Caco-2 (cell line): ENCODE data around the gene CARS2. TPM values are rescaled to one million over a fixed set of nuclear protein-coding genes. Genes with fewer than 3 reads are reported as not detected.

Experiments
- BruUV-seq: library from RNA; stranded (reverse); fragments of 400-500 nt; replicated peaks from 2 replicates; lab custom pipeline; 2021; lab: Mats Ljungman, UMichigan
- CTCF ChIA-PET: fragments of 300-600 bp; sonication (Branson Sonifier 250); formaldehyde crosslinking; loops from one replicate; lab custom pipeline; 2022; ENCODE audit warnings: antibody characterized with exemption; lab: Charles Lee
- POLR2A ChIA-PET: fragments of 300-600 bp; sonication (Branson Sonifier 250); formaldehyde crosslinking; loops from one replicate; lab custom pipeline; 2022; ENCODE audit warnings: antibody characterized with exemption; lab: Charles Lee
- DNase-seq, 2 experiments: peaks; one replicate each; pipeline versions ENCODE4 v3.0.0 to v3.0.0-alpha.2; 2020 to 2022
- H3K27me3 ChIP-seq: replicated peaks from 2 replicates; pipeline ENCODE4 v1.6.0; 2011; ENCODE audit warnings: low read length; ENCODE audit not compliant: control insufficient read depth, insufficient read depth
- H3K36me3 ChIP-seq: 2 replicates; pipeline ENCODE4 v1.5.1; 2011; ENCODE audit warnings: low read length; ENCODE audit not compliant: control insufficient read depth, insufficient read depth
- H3K4me1 ChIP-seq: fragments of 250-450 bp; sonication (Bioruptor Pico); 2 replicates; pipeline ENCODE4 v1.5.1; 2020; ENCODE audit warnings: mild to moderate bottlenecking
- H3K4me3 ChIP-seq: 2 replicates; pipeline ENCODE4 v1.5.1; 2011; ENCODE audit warnings: low read depth, mild to moderate bottlenecking, control low read depth, low read length
- H3K9me3 ChIP-seq: fragments of 250-450 bp; sonication (Bioruptor Pico); 2 replicates; pipeline ENCODE4 v1.5.1; 2020; ENCODE audit warnings: mild to moderate bottlenecking, moderate library complexity
- H3K27ac Mint-ChIP-seq: one replicate; pipeline ENCODE4 v1.8.0; 2022; ENCODE audit warnings: mixed read lengths; ENCODE audit not compliant: unreplicated experiment
- H3K27me3 Mint-ChIP-seq: one replicate; pipeline ENCODE4 v1.8.0; 2022; ENCODE audit warnings: mixed read lengths; ENCODE audit not compliant: insufficient read depth, unreplicated experiment
- H3K36me3 Mint-ChIP-seq: one replicate; pipeline ENCODE4 v1.8.0; 2022; ENCODE audit warnings: mild to moderate bottlenecking, mixed read lengths; ENCODE audit not compliant: insufficient read depth, unreplicated experiment
- H3K4me1 Mint-ChIP-seq: one replicate; pipeline ENCODE4 v1.8.0; 2022; ENCODE audit warnings: low read depth, mixed read lengths; ENCODE audit not compliant: unreplicated experiment
- H3K4me3 Mint-ChIP-seq: one replicate; pipeline ENCODE4 v1.8.0; 2022; ENCODE audit warnings: mild to moderate bottlenecking, moderate library complexity, mixed read lengths; ENCODE audit not compliant: unreplicated experiment
- H3K9me3 Mint-ChIP-seq: one replicate; pipeline ENCODE4 v1.8.0; 2022; ENCODE audit warnings: mixed read lengths; ENCODE audit not compliant: unreplicated experiment
- intact Hi-C: fragments of 100-400 bp; cut with micrococcal nuclease; formaldehyde crosslinking; loops from one replicate; pipeline ENCODE4 v1.10.0; 2022; ENCODE audit not compliant: unreplicated experiment
- total RNA-seq: library from RNA; stranded (reverse); gene quantifications from 2 replicates; pipeline ENCODE4 v1.2.3, GENCODE V29; 2022
- TF ChIP-seq, protein P1 (sequence below), 2 experiments: fragments of 200-600 bp in 1 of 2; IDR thresholded peaks; 1 replicate in 1 of 2; 2 replicates in 1 of 2; pipeline versions ENCODE4 v1.5.1 to v1.8.0; 2011 to 2022; ENCODE audit warnings: antibody characterized with exemption in 1 of 2, control low read depth in 1 of 2, inconsistent platforms in 1 of 2, low read depth in 1 of 2, low read length in 1 of 2, mild to moderate bottlenecking in 1 of 2, moderate library complexity in 1 of 2; ENCODE audit not compliant: insufficient read depth in 1 of 2, severe bottlenecking in 1 of 2, unreplicated experiment in 1 of 2

Gene CARS2
- total RNA-seq, 1 experiment from 2014 or later: 63.1 TPM

DNA sequence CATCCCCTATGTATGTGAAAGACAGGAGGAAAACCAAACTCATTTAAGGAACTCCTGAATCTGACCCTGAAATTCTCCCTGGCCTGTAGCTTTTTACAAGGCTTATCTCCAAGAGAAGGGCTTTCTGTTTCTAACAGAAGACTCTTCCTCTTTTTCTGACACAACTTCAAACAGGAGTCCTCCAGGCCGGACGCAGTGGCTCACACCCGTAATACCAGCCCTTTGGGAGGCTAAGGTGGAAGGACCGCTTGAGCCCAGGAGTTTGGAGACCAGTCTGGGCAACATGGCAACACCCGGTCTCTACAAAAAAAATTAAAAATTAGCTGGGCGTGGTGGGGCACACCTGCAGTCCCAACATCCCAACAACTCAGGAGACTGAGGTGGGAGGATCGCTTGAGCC is 41.9 kb downstream of the CARS2 start:
- peaks cover 74% of the 10 kb centered on the region for H3K36me3 Mint-ChIP-seq
- no peak overlapping the region for H3K27ac Mint-ChIP-seq
- no peak overlapping the region for H3K4me3 Mint-ChIP-seq
- Histone ChIP-seq H3K4me3 (no peak overlapping the region), H3K36me3 (peaks cover 3% of the 10 kb centered on the region), H3K4me1 (no peaks in the 10 kb centered on the region), H3K9me3 (no peaks in the 10 kb centered on the region), H3K27me3 (no peaks in the 10 kb centered on the region)
- DNase-seq: no peak
- H3K27me3 Mint-ChIP-seq: no peaks in the 10 kb centered on the region
- H3K9me3 Mint-ChIP-seq: peaks cover 10% of the 10 kb centered on the region
- intact Hi-C loops: no loop called here
- no peaks in the 10 kb centered on the region for H3K4me1 Mint-ChIP-seq
- POLR2A ChIA-PET: no interaction called here
- CTCF ChIA-PET: no interaction called here
- TF ChIP-seq, protein P1, sequence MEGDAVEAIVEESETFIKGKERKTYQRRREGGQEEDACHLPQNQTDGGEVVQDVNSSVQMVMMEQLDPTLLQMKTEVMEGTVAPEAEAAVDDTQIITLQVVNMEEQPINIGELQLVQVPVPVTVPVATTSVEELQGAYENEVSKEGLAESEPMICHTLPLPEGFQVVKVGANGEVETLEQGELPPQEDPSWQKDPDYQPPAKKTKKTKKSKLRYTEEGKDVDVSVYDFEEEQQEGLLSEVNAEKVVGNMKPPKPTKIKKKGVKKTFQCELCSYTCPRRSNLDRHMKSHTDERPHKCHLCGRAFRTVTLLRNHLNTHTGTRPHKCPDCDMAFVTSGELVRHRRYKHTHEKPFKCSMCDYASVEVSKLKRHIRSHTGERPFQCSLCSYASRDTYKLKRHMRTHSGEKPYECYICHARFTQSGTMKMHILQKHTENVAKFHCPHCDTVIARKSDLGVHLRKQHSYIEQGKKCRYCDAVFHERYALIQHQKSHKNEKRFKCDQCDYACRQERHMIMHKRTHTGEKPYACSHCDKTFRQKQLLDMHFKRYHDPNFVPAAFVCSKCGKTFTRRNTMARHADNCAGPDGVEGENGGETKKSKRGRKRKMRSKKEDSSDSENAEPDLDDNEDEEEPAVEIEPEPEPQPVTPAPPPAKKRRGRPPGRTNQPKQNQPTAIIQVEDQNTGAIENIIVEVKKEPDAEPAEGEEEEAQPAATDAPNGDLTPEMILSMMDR (IDR thresholded peaks at IDR 0.05; ENCODE audit: insufficient read depth in 1 of 2, low read depth in 1 of 2, low read length in 1 of 2, severe bottlenecking in 1 of 2, unreplicated experiment in 1 of 2): no peak
- no TSS peak for BruUV-seq

GRCh38 chr13:110663491-110663890 is 42.4 kb downstream of the CARS2 start:
- Histone ChIP-seq H3K4me3 (no peak overlapping the region), H3K4me1 (no peaks in the 10 kb centered on the region), H3K27me3 (no peaks in the 10 kb centered on the region), H3K36me3 (peaks cover 3% of the 10 kb centered on the region), H3K9me3 (no peaks in the 10 kb centered on the region)
- Mint-ChIP-seq H3K9me3 (peaks cover 10% of the 10 kb centered on the region), H3K36me3 (peaks cover 77% of the 10 kb centered on the region), H3K27me3 (no peaks in the 10 kb centered on the region), H3K27ac (no peak overlapping the region), H3K4me3 (no peak overlapping the region), H3K4me1 (no peaks in the 10 kb centered on the region)
- TF ChIP-seq, protein P1 (IDR thresholded peaks at IDR 0.05; ENCODE audit: insufficient read depth in 1 of 2, low read depth in 1 of 2, low read length in 1 of 2, severe bottlenecking in 1 of 2, unreplicated experiment in 1 of 2): no peak
- intact Hi-C loops: no loop called here
- DNase-seq: no peak
- no TSS peak for BruUV-seq
- ChIA-PET POLR2A (no interaction called here), CTCF (no interaction called here)

DNA sequence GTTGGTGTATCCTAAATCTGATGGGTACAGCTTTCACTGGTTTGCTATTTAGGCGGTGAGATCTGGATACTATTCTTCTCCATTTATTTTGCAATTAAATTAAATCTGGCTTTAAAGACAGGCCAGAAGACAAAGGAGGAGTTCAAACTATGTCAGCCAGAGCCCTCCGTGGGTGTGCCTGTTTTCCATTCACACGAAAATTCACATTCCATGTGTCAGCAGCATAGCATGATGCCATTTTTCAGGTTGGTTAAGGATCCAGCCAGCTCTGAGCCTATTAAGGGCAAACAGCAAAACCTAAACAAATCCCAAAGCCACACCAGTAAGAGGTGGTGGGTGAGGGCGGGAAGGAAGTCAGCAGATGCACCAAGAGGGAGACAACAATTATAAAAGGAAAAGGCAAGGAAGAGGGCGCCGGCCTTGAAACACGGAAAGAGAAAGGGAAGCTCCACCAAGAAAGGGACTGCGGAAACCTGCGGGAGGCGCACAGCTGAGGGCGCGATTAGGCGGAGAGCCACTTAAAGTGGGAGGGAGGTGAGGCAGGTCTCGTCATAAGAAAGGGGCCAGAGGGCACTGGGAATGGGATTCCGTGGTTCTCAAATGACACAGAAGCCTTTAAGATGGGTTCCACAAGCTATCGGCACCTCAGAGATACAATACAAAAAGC is 43.0 kb downstream of the CARS2 start:
- peaks cover 79% of the 10 kb centered on the region for H3K36me3 Mint-ChIP-seq
- Histone ChIP-seq H3K9me3 (no peaks in the 10 kb centered on the region), H3K27me3 (no peaks in the 10 kb centered on the region), H3K4me1 (no peaks in the 10 kb centered on the region), H3K36me3 (peaks cover 3% of the 10 kb centered on the region), H3K4me3 (no peak overlapping the region)
- H3K4me1 Mint-ChIP-seq: no peaks in the 10 kb centered on the region
- H3K27ac Mint-ChIP-seq: no peak overlapping the region
- H3K4me3 Mint-ChIP-seq: no peak overlapping the region
- peaks cover 10% of the 10 kb centered on the region for H3K9me3 Mint-ChIP-seq
- TF ChIP-seq, protein P1 (IDR thresholded peaks at IDR 0.05; ENCODE audit: insufficient read depth in 1 of 2, low read depth in 1 of 2, low read length in 1 of 2, severe bottlenecking in 1 of 2, unreplicated experiment in 1 of 2): no peak
- CTCF ChIA-PET: no interaction called here
- no TSS peak for BruUV-seq
- no peak for DNase-seq
- POLR2A ChIA-PET: no interaction called here
- intact Hi-C loops: no loop called here
- no peaks in the 10 kb centered on the region for H3K27me3 Mint-ChIP-seq
